K562 (cell line): ENCODE results near the gene PLEKHM3. TPM values are rescaled to one million over a fixed set of nuclear protein-coding genes. Genes with fewer than 3 reads are reported as not detected.

ENCODE experiments used
- ATAC-seq: fragments of 200-7000 bp; cut with Tn5 transposase; 3 replicates; pipeline ENCODE4 v1.9.1; 2020; ENCODE audit warnings: moderate library complexity
- BruUV-seq: library from RNA; stranded (reverse); fragments of 400-500 nt; replicated peaks from 2 replicates; lab custom pipeline; 2021; lab: Mats Ljungman, UMichigan
- CTCF ChIA-PET: fragments of 300-600 bp; formaldehyde crosslinking; extraction: SDS; loops from one replicate; lab custom pipeline; 2021; ENCODE audit warnings: low intra/inter-chr PET ratio; lab: Yijun Ruan, JAX
- POLR2A ChIA-PET: fragments of 300-600, 350-650 bp; sonication (Branson Sonifier 250); formaldehyde crosslinking; extraction: SDS; loops from one replicate; lab custom pipeline; 2021; ENCODE audit warnings: antibody characterized with exemption, inconsistent platforms; lab: Yijun Ruan, JAX
- DNase-seq, 4 experiments: peaks; one replicate each; pipeline versions ENCODE4 v3.0.0 to v3.0.0-alpha.2; 2011 to 2018; ENCODE audit warnings: low spot score in 3 of 4, mixed read lengths in 3 of 4; ENCODE audit errors: extremely low read depth in 1 of 4
- FAIRE-seq: peaks from 2 replicates; lab custom pipeline; 2011; peaks lifted over from hg19 to GRCh38; lab: Jason Lieb, UNC
- H2AFZ ChIP-seq: 2 replicates; pipeline ENCODE4 v1.6.0; 2011; ENCODE audit warnings: low read depth, low read length, control low read depth, inconsistent platforms
- H3K27ac ChIP-seq: fragments of 200-600 bp; 3 replicates; pipeline ENCODE4 v1.8.0; 2011; ENCODE audit warnings: low read depth, mild to moderate bottlenecking, control low read depth, inconsistent platforms, low read length, moderate library complexity, mixed read lengths; ENCODE audit errors: extremely low read depth
- H3K27me3 ChIP-seq, 2 experiments: fragments of 300-600 bp in 1 of 2; 2 replicates in 1 of 2; 3 replicates in 1 of 2; pipeline versions ENCODE4 v1.6.0 to v1.8.0; 2011; ENCODE audit warnings: inconsistent platforms in 2 of 2, low read length in 2 of 2, mild to moderate bottlenecking in 1 of 2, mixed read lengths in 1 of 2, moderate library complexity in 1 of 2; ENCODE audit not compliant: control insufficient read depth in 2 of 2, insufficient read depth in 2 of 2
- H3K36me3 ChIP-seq: fragments of 300-600 bp; 3 replicates; pipeline ENCODE4 v1.8.0; 2011; ENCODE audit warnings: mild to moderate bottlenecking, low read length, inconsistent platforms; ENCODE audit not compliant: control insufficient read depth, insufficient read depth
- H3K4me1 ChIP-seq, 2 experiments: fragments of 200-600 bp in 1 of 2; replicated peaks in 1 of 2; 2 replicates in 1 of 2; 3 replicates in 1 of 2; pipeline versions ENCODE4 v1.5.1 to v1.8.0; 2011; ENCODE audit warnings: inconsistent platforms in 2 of 2, low read length in 2 of 2, mild to moderate bottlenecking in 1 of 2, mixed read lengths in 1 of 2, moderate library complexity in 1 of 2; ENCODE audit not compliant: control insufficient read depth in 2 of 2, insufficient read depth in 2 of 2
- H3K4me2 ChIP-seq: 2 replicates; pipeline ENCODE4 v1.6.1; 2011; ENCODE audit warnings: low read length, control low read depth, inconsistent platforms, mixed read lengths; ENCODE audit not compliant: insufficient read depth
- H3K4me3 ChIP-seq: fragments of 200-600 bp; sonication (generic), shearing (Covaris generic); 2 replicates; pipeline ENCODE4 v1.5.1; 2016; ENCODE audit warnings: control low read depth, inconsistent platforms
- H3K79me2 ChIP-seq: fragments of 200-600 bp; 3 replicates; pipeline ENCODE4 v1.8.0; 2011; ENCODE audit warnings: low read length, inconsistent platforms; ENCODE audit not compliant: control insufficient read depth, insufficient read depth
- H3K9ac ChIP-seq, 2 experiments: 2 replicates each; pipeline versions ENCODE4 v1.6.0 to v1.6.1; 2011; ENCODE audit warnings: low read depth in 2 of 2, low read length in 2 of 2, control low read depth in 1 of 2, inconsistent platforms in 1 of 2, mild to moderate bottlenecking in 1 of 2, mixed read lengths in 1 of 2; ENCODE audit not compliant: insufficient read depth in 1 of 2
- H3K9me1 ChIP-seq: one replicate; pipeline ENCODE4 v1.6.0; 2011; ENCODE audit warnings: inconsistent platforms, mild to moderate bottlenecking, low read length, moderate library complexity; ENCODE audit not compliant: control insufficient read depth, insufficient read depth
- H3K9me3 ChIP-seq: replicated peaks from 2 replicates; pipeline ENCODE4 v1.5.1; 2011; ENCODE audit warnings: low read depth, low read length, inconsistent platforms; ENCODE audit not compliant: control insufficient read depth, insufficient read depth
- H4K20me1 ChIP-seq: replicated peaks from 2 replicates; pipeline ENCODE4 v1.6.1; 2011; ENCODE audit warnings: low read length, inconsistent platforms, mixed read lengths; ENCODE audit not compliant: control insufficient read depth, insufficient read depth
- BRF1 ChIP-seq: IDR thresholded peaks from 3 replicates; pipeline ENCODE4 v1.6.1; 2011; ENCODE audit warnings: borderline replicate concordance, mild to moderate bottlenecking; ENCODE audit not compliant: insufficient read length; ENCODE audit errors: extremely low read depth
- EZH2 ChIP-seq: IDR thresholded peaks from 2 replicates; pipeline ENCODE4 v1.6.1; 2012; ENCODE audit warnings: low read depth, mild to moderate bottlenecking, inconsistent platforms, low read length, borderline replicate concordance
- HDAC3 ChIP-seq: fragments of 450-650 bp; IDR thresholded peaks from 2 replicates; pipeline ENCODE4 v1.6.1; 2018; ENCODE audit warnings: borderline replicate concordance, mild to moderate bottlenecking, moderate library complexity; ENCODE audit not compliant: partially characterized antibody
- KDM1A ChIP-seq, 2 experiments: fragments of 450-650 bp; IDR thresholded peaks; 2 replicates each; pipeline ENCODE4 v1.6.1; 2016; ENCODE audit warnings: mild to moderate bottlenecking in 2 of 2
- POLR3G ChIP-seq: IDR thresholded peaks from 2 replicates; pipeline ENCODE4 v1.6.1; 2011; ENCODE audit not compliant: insufficient read length, insufficient replicate concordance; ENCODE audit errors: extremely low read depth
- SETDB1 ChIP-seq: IDR thresholded peaks from one replicate; pipeline ENCODE4 v1.6.1; 2012; ENCODE audit warnings: low read length, control low read depth, inconsistent platforms
- ZNF408 ChIP-seq: fragments of 250-450 bp; sonication (Bioruptor Pico); IDR thresholded peaks from 2 replicates; pipeline ENCODE4 v1.4.0; 2020; ENCODE audit warnings: low read depth, mild to moderate bottlenecking, moderate library complexity
- ZNF583 ChIP-seq: fragments of 250-450 bp; sonication (Bioruptor Pico); IDR thresholded peaks from 2 replicates; pipeline ENCODE4 v1.4.0; 2020
- WGBS: fragments of 100-300 bp; shearing (Covaris generic); methylation state at CpG from one replicate; pipeline ENCODE4 v1.1.6; 2016; ENCODE audit warnings: low coverage, mixed read lengths; ENCODE audit not compliant: insufficient coverage; ENCODE audit errors: missing lambda C conversion rate; 5-methylcytosine and 5-hydroxymethylcytosine counted together
- in situ Hi-C: fragments of 300-500 bp; cut with MboI; formaldehyde crosslinking; loops from 4 replicates; pipeline ENCODE4 v1.15.0; 2018; ENCODE audit warnings: inconsistent platforms, mixed read lengths
- intact Hi-C: fragments of 100-400 bp; cut with micrococcal nuclease; formaldehyde crosslinking; loops from 2 replicates; pipeline ENCODE4 v1.14.2; 2022
- polyA plus RNA-seq, 8 experiments: library from polyadenylated mRNA; depleted of rRNA in 4 of 8; stranded (reverse) in 5 of 8; unstranded in 3 of 8; fragments of >200 nt; fragmentation: Nextera tagmentation in 2 of 8; fragmentation: Illumina TruSeq in 1 of 8; extraction: Ambion mirVana in 2 of 8; extraction: Trizol in 1 of 8; gene quantifications; 2 replicates each; pipeline versions ENCODE4 v1.2.1 to v1.2.3, GENCODE V29; 2011 to 2014; ENCODE audit warnings: inconsistent platforms in 1 of 8, missing spikeins in 1 of 8
- total RNA-seq, 7 experiments: library from RNA; depleted of rRNA in 6 of 7; stranded (reverse); fragments of >200 nt in 6 of 7; fragmentation: Illumina TruSeq in 2 of 7; extraction: Trizol in 2 of 7; gene quantifications; 2 replicates each; pipeline versions ENCODE4 v1.2.1 to v1.2.3, GENCODE V29; 2011 to 2021; ENCODE audit warnings: low replicate concordance in 1 of 7

Gene PLEKHM3
- total and polyA plus RNA-seq, 9 of the 15 experiments (the other 6 are each of a cell fraction or from before 2014, with no cell fraction given): 0.24 to 1.6 (median 1.0) TPM

DNA sequence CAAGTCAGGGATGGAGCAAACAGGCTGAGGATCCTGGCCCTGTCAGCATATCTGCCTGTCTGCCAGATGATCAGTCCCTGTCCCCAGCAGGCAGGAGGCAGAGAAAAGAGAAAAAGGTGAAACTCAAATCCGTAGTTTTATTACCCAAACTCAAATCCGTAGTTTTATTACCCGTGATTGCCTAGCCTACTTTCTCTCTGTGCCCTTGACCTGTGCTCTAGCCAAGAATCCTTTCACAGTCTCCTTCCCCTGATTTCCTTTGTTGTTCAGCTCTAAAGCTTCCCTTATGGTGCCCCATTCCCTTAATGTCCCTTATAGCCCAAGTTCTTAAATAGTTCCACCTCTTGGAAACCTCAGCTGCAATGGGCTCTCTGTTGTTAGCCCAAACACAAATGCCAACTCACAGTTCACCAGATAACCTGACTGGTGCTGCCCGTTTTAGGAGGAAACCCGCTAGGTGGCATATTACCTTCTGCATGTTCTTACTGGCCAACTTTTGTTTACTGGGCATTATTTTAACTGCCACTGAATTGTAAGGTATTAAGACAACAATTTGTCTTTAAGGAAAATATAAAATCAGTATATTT is 130.0 kb downstream of the PLEKHM3 start:
- Histone ChIP-seq H3K4me1 (no peaks in the 10 kb centered on the region), H3K27ac (no peak overlapping the region), H2AFZ (no peak overlapping the region), H3K9ac (no peak overlapping the region), H3K4me2 (no peak overlapping the region), H3K27me3 (no peaks in the 10 kb centered on the region), H3K36me3 (no peaks in the 10 kb centered on the region), H3K9me3 (no peaks in the 10 kb centered on the region), H4K20me1 (no peaks in the 10 kb centered on the region), H3K9me1 (no peaks in the 10 kb centered on the region), H3K4me3 (no peak overlapping the region), H3K79me2 (no peaks in the 10 kb centered on the region)
- FAIRE-seq (no peak), ATAC-seq (no peak), DNase-seq (no peak)
- 25% methylated on average over 5 of the region's 5 CpGs for WGBS
- TF ChIP-seq BRF1 (no peak), EZH2 (no peak)
- no TSS peak for BruUV-seq
- CTCF ChIA-PET: no interaction called here
- POLR2A ChIA-PET: no interaction called here
- intact Hi-C loops: no loop called here
- in situ Hi-C loops: no loop called here

DNA sequence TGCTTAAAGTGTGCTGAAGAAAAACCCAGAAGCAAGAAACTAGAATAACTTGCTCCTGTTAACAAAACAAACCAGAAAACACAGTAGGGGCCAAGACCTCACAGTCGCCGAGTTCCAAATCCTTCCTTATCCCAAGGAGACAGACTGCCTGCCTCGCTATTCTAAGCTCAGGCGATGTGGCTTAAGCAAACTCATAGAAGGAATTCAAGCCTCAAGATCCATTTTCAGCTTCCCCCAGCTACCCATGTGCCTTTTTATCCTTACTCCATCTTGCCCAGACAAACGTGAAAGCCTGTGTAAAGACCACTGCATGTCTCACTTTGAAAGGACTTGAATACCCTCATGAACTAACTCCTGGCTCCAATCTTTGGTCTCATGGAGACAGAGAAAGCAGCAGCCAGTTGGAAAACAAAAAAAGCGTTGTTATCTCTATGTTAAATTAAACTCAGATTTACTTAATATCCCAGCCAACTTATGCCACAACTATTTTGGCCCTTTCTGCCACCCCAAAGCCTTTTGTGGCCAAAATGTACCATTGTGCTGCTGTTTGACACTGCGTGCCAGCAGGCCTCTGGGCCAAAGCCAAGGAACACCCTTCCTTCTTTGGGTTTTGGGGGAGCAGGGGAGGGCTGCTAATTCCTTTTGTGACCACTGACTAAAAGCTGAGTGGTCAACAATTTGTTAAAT is 132.5 kb downstream of the PLEKHM3 start:
- Histone ChIP-seq H3K9me1 (no peaks in the 10 kb centered on the region), H3K27ac (no peak overlapping the region), H3K36me3 (no peaks in the 10 kb centered on the region), H4K20me1 (no peaks in the 10 kb centered on the region), H3K9me3 (no peaks in the 10 kb centered on the region), H2AFZ (no peak overlapping the region), H3K4me3 (no peak overlapping the region), H3K9ac (no peak overlapping the region), H3K27me3 (no peaks in the 10 kb centered on the region), H3K79me2 (no peaks in the 10 kb centered on the region), H3K4me1 (no peaks in the 10 kb centered on the region), H3K4me2 (no peak overlapping the region)
- WGBS: 21% methylated on average over 7 of the region's 7 CpGs
- DNase-seq: no peak
- FAIRE-seq: no peak
- in situ Hi-C loops: no loop called here
- TF ChIP-seq ZNF583 (CRISPR knock-in tag) (no peak), ZNF408 (CRISPR knock-in tag) (no peak), HDAC3 (no peak), KDM1A (IDR thresholded peaks at IDR 0.05) (no peak), SETDB1 (no peak), POLR3G (no peak)
- CTCF ChIA-PET: no interaction called here
- no peak for ATAC-seq
- BruUV-seq: no TSS peak
- intact Hi-C loops: no loop called here
- POLR2A ChIA-PET: interaction anchor here (0.6 kb wide), 1 partner anchor 19 kb away, joined by 3 read pairs; no protein-coding TSS in a partner anchor
